HepG2 (cell line): ENCODE measurements around the gene ZNF653. TPM values are rescaled to one million over a fixed set of nuclear protein-coding genes. Genes with fewer than 3 reads are reported as not detected.
A peak's percentile ranks its signal among the peaks of the same experiment; 100 is the strongest.

Experiments
- ATAC-seq: fragments of 200-7000 bp; cut with Tn5 transposase; 3 replicates; pipeline ENCODE4 v1.9.1; 2020; ENCODE audit warnings: mild to moderate bottlenecking, moderate library complexity
- BruUV-seq: library from RNA; stranded (reverse); fragments of 400-500 nt; replicated peaks from 2 replicates; lab custom pipeline; 2021; lab: Mats Ljungman, UMichigan
- CTCF ChIA-PET: fragments of 300-600 bp; formaldehyde crosslinking; extraction: SDS; loops from one replicate; lab custom pipeline; 2021; ENCODE audit warnings: low total read pairs, inconsistent platforms, low intra/inter-chr PET ratio; lab: Yijun Ruan, JAX
- POLR2A ChIA-PET: fragments of 350-600 bp; sonication (Branson Sonifier 250); formaldehyde crosslinking; loops from one replicate; lab custom pipeline; 2020; ENCODE audit warnings: antibody characterized with exemption, inconsistent platforms; lab: Yijun Ruan, JAX
- DNase-seq: peaks from one replicate; pipeline ENCODE4 v3.0.0-alpha.2; 2015; ENCODE audit warnings: low spot score
- FAIRE-seq: peaks from 3 replicates; lab custom pipeline; 2011; peaks lifted over from hg19 to GRCh38; lab: Jason Lieb, UNC
- H2AFZ ChIP-seq: one replicate; pipeline ENCODE4 v1.6.1; 2011; ENCODE audit warnings: low read length, inconsistent platforms
- H3K27ac ChIP-seq: fragments of 300-600 bp; 3 replicates; pipeline ENCODE4 v1.8.0; 2011; ENCODE audit warnings: mixed run types, mild to moderate bottlenecking, mixed read lengths, low read length, inconsistent platforms; ENCODE audit not compliant: insufficient read depth; ENCODE audit errors: extremely low read length
- H3K27me3 ChIP-seq, 2 experiments: fragments of 200-600 bp in 1 of 2; 2 replicates in 1 of 2; 3 replicates in 1 of 2; pipeline versions ENCODE4 v1.6.0 to v1.8.0; 2011; ENCODE audit warnings: low read length in 2 of 2, mild to moderate bottlenecking in 2 of 2, moderate library complexity in 2 of 2, inconsistent platforms in 1 of 2; ENCODE audit not compliant: insufficient read depth in 2 of 2, control insufficient read depth in 1 of 2
- H3K36me3 ChIP-seq, 2 experiments: fragments of 200-600 bp in 1 of 2; replicated peaks in 1 of 2; 2 replicates in 1 of 2; 3 replicates in 1 of 2; pipeline versions ENCODE4 v1.5.1 to v1.8.0; 2011; ENCODE audit warnings: low read length in 2 of 2, inconsistent platforms in 1 of 2; ENCODE audit not compliant: insufficient read depth in 2 of 2, control insufficient read depth in 1 of 2
- H3K4me1 ChIP-seq: 2 replicates; pipeline ENCODE4 v1.5.1; 2012; ENCODE audit warnings: low read length, inconsistent platforms; ENCODE audit not compliant: insufficient read depth
- H3K4me2 ChIP-seq: 2 replicates; pipeline ENCODE4 v1.6.0; 2011; ENCODE audit warnings: low read depth, low read length, inconsistent platforms
- H3K4me3 ChIP-seq, 3 experiments: fragments of 200-600 bp in 1 of 3; sonication (generic), shearing (Covaris generic) in 1 of 3; replicated peaks in 1 of 3; 2 replicates each; pipeline ENCODE4 v1.5.1; 2011 to 2016; ENCODE audit warnings: low read length in 3 of 3, inconsistent platforms in 2 of 3, low read depth in 2 of 3, mild to moderate bottlenecking in 2 of 3, control low read depth in 1 of 3, mixed read lengths in 1 of 3; ENCODE audit not compliant: insufficient read depth in 1 of 3
- H3K79me2 ChIP-seq: one replicate; pipeline ENCODE4 v1.6.1; 2011; ENCODE audit warnings: low read length, inconsistent platforms; ENCODE audit not compliant: insufficient read depth
- H3K9ac ChIP-seq: 2 replicates; pipeline ENCODE4 v1.6.0; 2011; ENCODE audit warnings: mild to moderate bottlenecking, low read depth, low read length, inconsistent platforms; ENCODE audit not compliant: insufficient read depth
- H3K9me3 ChIP-seq: 2 replicates; pipeline ENCODE4 v1.5.1; 2012; ENCODE audit warnings: mild to moderate bottlenecking, low read length
- H4K20me1 ChIP-seq: 2 replicates; pipeline ENCODE4 v1.6.0; 2011; ENCODE audit warnings: inconsistent platforms, mild to moderate bottlenecking, low read length, moderate library complexity; ENCODE audit not compliant: insufficient read depth
- HNRNPK ChIP-seq: fragments of 200-400 bp; formaldehyde crosslinking; IDR thresholded peaks from 2 replicates; pipeline ENCODE4 v1.6.1; 2018; ENCODE audit warnings: low read length, low read depth, moderate library complexity, mild to moderate bottlenecking; ENCODE audit not compliant: poor library complexity, severe bottlenecking
- NPAS2 ChIP-seq: sonication (generic); formaldehyde crosslinking; IDR thresholded peaks from 2 replicates; pipeline ENCODE4 v1.8.0; 2022; ENCODE audit warnings: mild to moderate bottlenecking, missing genetic modification reagents, borderline replicate concordance
- ZFX ChIP-seq: sonication (generic); formaldehyde crosslinking; IDR thresholded peaks from 2 replicates; pipeline ENCODE4 v1.4.0; 2020; ENCODE audit warnings: mild to moderate bottlenecking, low read depth, missing genetic modification reagents, moderate library complexity
- ZMYM4 ChIP-seq: sonication (generic); formaldehyde crosslinking; IDR thresholded peaks from 2 replicates; pipeline ENCODE4 v1.8.1; 2023; ENCODE audit warnings: mild to moderate bottlenecking, missing genetic modification reagents
- ZNF225 ChIP-seq: sonication (generic); formaldehyde crosslinking; IDR thresholded peaks from 2 replicates; pipeline ENCODE4 v1.4.0; 2020; ENCODE audit warnings: mild to moderate bottlenecking, missing genetic modification reagents
- ZNF430 ChIP-seq: sonication (generic); formaldehyde crosslinking; IDR thresholded peaks from 2 replicates; pipeline ENCODE4 v1.9.0; 2021; ENCODE audit warnings: mild to moderate bottlenecking, missing genetic modification reagents
- ZNF629 ChIP-seq: sonication (generic); formaldehyde crosslinking; conservative IDR thresholded peaks from 2 replicates; pipeline ENCODE4 v1.5.0; 2020; ENCODE audit warnings: missing genetic modification reagents
- WGBS: methylation state at CpG from one replicate; pipeline ENCODE4 v1.1.6; 2017; ENCODE audit warnings: low lambda C conversion rate; 5-methylcytosine and 5-hydroxymethylcytosine counted together
- in situ Hi-C: cut with HindIII; loops from 2 replicates; pipeline ENCODE4 v1.10.0; 2017; ENCODE audit warnings: low pct_unique_long_range_greater_than_20kb; ENCODE audit not compliant: extremely low pct_ligation_motif_present
- intact Hi-C: fragments of 100-400 bp; cut with micrococcal nuclease; formaldehyde crosslinking; loops from one replicate; pipeline ENCODE4 v1.10.0; 2022; ENCODE audit not compliant: unreplicated experiment
- polyA plus RNA-seq, 8 experiments: library from polyadenylated mRNA; depleted of rRNA in 3 of 8; stranded (reverse) in 7 of 8; unstranded in 1 of 8; fragments of >200 nt; fragmentation: Illumina TruSeq in 4 of 8; extraction: Trizol in 4 of 8; gene quantifications; 2 replicates each; pipeline versions ENCODE4 v1.2.1 to v1.2.3, GENCODE V29; 2011 to 2016; ENCODE audit warnings: low read depth in 4 of 8, missing spikeins in 1 of 8, mixed read lengths in 1 of 8; ENCODE audit not compliant: insufficient read depth in 1 of 8
- total RNA-seq, 5 experiments: library from RNA; depleted of rRNA; stranded (reverse); fragments of >200 nt; fragmentation: Illumina TruSeq; extraction: Trizol; gene quantifications; 2 replicates each; pipeline ENCODE4 v1.2.3, GENCODE V29; 2016; ENCODE audit warnings: low read depth in 1 of 5
- TF ChIP-seq, protein P1 (sequence below): sonication (generic); formaldehyde crosslinking; IDR thresholded peaks from 2 replicates; pipeline ENCODE4 v1.4.0; 2020; ENCODE audit warnings: low read depth, missing genetic modification reagents

The ZNF653 gene
- total and polyA plus RNA-seq, 2 of the 13 experiments (the other 11 are each of a cell fraction or from before 2014, with no cell fraction given): 4.7 to 7.1 TPM

- Histone ChIP-seq H3K79me2 (no peaks in the 10 kb centered on the region), H3K9me3 (no peaks in the 10 kb centered on the region), H3K4me3 (no peak overlapping the region; a peak in 1 of 6 replicates), H3K9ac (no peak overlapping the region), H2AFZ (no peak overlapping the region), H3K4me1 (peaks cover 29% of the 10 kb centered on the region), H4K20me1 (no peaks in the 10 kb centered on the region), H3K36me3 (no peaks in the 10 kb centered on the region), H3K27ac (no peak overlapping the region), H3K27me3 (peaks cover 0 to 4% of the 10 kb centered on the region in 2 experiments; a peak in 1 of 5 replicates), H3K4me2 (peak overlapping the region; percentile 66; the same call in 1 of the 2 replicates)
- in situ Hi-C loops (no loop called here), intact Hi-C loops (no loop called here)
- no peak for DNase-seq
- FAIRE-seq: no peak
- no peak for ATAC-seq
- no peak for TF ChIP-seq ZNF430 (CRISPR knock-in tag)
- TF ChIP-seq HNRNPK: peak; percentile 47
- TF ChIP-seq ZNF629: peak; percentile 79
- ChIA-PET CTCF (no interaction called here), POLR2A (no interaction called here)
- no TSS peak for BruUV-seq
- 24% methylated on average over 17 of the region's 36 CpGs for WGBS
Measured at GRCh38 chr19:11539495-11540365, 34.1 kb upstream of the ZNF653 start.

- BruUV-seq: no TSS peak
- Histone ChIP-seq H3K4me2 (peak within 1 kb of the TSS; percentile 66), H3K79me2 (no peaks in the 10 kb centered on the region), H3K4me3 (peak within 1 kb of the TSS in 1 of 3 experiments; percentile 50; a peak in 1 of 6 replicates), H3K9me3 (no peaks in the 10 kb centered on the region), H3K27me3 (peaks cover 0 to 4% of the 10 kb centered on the region in 2 experiments; a peak in 1 of 5 replicates), H3K27ac (no peak within 1 kb of the TSS), H4K20me1 (no peaks in the 10 kb centered on the region), H3K9ac (peak within 1 kb of the TSS; percentile 23; the same call in 1 of the 2 replicates), H3K4me1 (peaks cover 29% of the 10 kb centered on the region), H3K36me3 (no peaks in the 10 kb centered on the region), H2AFZ (no peak within 1 kb of the TSS)
- no peak for FAIRE-seq
- POLR2A ChIA-PET: interaction anchor here (0.8 to 1.0 kb wide), 2 partner anchors 9 to 21 kb away, joined by 4 read pairs; partner anchors contain the start of genes ECSIT and ELOF1
- ATAC-seq: peak; percentile 50
- peak; percentile 29 for DNase-seq
- WGBS: 15% methylated on average over 11 of the region's 21 CpGs
- intact Hi-C loops (no loop called here), in situ Hi-C loops (no loop called here)
- CTCF ChIA-PET: no interaction called here
- TF ChIP-seq ZFX (0 out of 2 replicates have a peak, but pooled peaks have one; percentile 25), ZNF225 (CRISPR knock-in tag) (no peak), NPAS2 (CRISPR knock-in tag) (no peak), ZMYM4 (CRISPR knock-in tag) (no peak)
- TF ChIP-seq, protein P1, sequence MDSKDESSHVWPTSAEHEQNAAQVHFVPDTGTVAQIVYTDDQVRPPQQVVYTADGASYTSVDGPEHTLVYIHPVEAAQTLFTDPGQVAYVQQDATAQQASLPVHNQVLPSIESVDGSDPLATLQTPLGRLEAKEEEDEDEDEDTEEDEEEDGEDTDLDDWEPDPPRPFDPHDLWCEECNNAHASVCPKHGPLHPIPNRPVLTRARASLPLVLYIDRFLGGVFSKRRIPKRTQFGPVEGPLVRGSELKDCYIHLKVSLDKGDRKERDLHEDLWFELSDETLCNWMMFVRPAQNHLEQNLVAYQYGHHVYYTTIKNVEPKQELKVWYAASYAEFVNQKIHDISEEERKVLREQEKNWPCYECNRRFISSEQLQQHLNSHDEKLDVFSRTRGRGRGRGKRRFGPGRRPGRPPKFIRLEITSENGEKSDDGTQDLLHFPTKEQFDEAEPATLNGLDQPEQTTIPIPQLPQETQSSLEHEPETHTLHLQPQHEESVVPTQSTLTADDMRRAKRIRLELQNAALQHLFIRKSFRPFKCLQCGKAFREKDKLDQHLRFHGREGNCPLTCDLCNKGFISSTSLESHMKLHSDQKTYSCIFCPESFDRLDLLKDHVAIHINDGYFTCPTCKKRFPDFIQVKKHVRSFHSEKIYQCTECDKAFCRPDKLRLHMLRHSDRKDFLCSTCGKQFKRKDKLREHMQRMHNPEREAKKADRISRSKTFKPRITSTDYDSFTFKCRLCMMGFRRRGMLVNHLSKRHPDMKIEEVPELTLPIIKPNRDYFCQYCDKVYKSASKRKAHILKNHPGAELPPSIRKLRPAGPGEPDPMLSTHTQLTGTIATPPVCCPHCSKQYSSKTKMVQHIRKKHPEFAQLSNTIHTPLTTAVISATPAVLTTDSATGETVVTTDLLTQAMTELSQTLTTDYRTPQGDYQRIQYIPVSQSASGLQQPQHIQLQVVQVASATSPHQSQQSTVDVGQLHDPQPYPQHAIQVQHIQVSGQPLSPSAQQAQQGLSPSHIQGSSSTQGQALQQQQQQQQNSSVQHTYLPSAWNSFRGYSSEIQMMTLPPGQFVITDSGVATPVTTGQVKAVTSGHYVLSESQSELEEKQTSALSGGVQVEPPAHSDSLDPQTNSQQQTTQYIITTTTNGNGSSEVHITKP: peak; percentile 64; the same call in 1 of the 2 replicates
Measured at GRCh38 chr19:11538232-11539036, 32.8 kb upstream of the ZNF653 start, which contains the start of gene CNN1. Gene CNN1, plus strand, starts transcription at chr19:11538851. Its CDS starts 77 bp downstream, at chr19:11538928.
